HL-60/S4 (cell line): ENCODE data around the gene SLC1A1.
"Not testable (repeated sequence)": the region's sequence is repeated elsewhere in the genome, so short reads cannot be mapped to it uniquely, and the experiment has no call there.

Experiments
- in situ Hi-C: fragments of 300-500 bp; cut with MboI; formaldehyde crosslinking; loops from 2 replicates; pipeline ENCODE4 v1.14.3; 2022; ENCODE audit warnings: low sequenced_read_pairs

The SLC1A1 gene

GRCh38 chr9:4504250-4504649 is 14.0 kb downstream of the SLC1A1 start:
- in situ Hi-C loops: no loop called here

DNA sequence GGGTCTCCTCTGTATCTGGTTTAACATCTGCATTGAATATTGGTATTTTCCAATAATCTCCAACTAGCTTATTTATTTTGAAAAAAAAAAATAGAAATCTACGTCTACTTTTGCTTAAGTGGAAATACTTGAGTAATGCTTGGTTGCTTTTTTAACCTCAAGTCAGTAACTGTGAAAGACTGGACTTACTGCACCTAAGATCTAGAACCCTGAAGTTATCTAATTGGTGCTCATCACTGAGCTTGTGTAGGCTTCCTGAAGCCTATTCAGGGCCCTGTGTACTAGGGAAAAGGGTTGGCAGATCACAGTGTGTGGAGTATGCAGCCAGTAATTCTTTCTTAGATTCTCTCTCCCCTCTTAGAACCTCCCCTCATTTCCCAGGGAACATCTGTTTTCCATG is 16.2 kb downstream of the SLC1A1 start:
- in situ Hi-C loops: no loop called here

- in situ Hi-C loops: no loop called here
Measured at GRCh38 chr9:4507306-4508130, 17.2 kb downstream of the SLC1A1 start.

GRCh38 chr9:4508246-4508906 is 18.1 kb downstream of the SLC1A1 start:
- in situ Hi-C loops: no loop called here

GRCh38 chr9:4508907-4509589 is 18.8 kb downstream of the SLC1A1 start:
- in situ Hi-C loops: no loop called here

GRCh38 chr9:4509590-4509984 is 19.3 kb downstream of the SLC1A1 start:
- in situ Hi-C loops: no loop called here

DNA sequence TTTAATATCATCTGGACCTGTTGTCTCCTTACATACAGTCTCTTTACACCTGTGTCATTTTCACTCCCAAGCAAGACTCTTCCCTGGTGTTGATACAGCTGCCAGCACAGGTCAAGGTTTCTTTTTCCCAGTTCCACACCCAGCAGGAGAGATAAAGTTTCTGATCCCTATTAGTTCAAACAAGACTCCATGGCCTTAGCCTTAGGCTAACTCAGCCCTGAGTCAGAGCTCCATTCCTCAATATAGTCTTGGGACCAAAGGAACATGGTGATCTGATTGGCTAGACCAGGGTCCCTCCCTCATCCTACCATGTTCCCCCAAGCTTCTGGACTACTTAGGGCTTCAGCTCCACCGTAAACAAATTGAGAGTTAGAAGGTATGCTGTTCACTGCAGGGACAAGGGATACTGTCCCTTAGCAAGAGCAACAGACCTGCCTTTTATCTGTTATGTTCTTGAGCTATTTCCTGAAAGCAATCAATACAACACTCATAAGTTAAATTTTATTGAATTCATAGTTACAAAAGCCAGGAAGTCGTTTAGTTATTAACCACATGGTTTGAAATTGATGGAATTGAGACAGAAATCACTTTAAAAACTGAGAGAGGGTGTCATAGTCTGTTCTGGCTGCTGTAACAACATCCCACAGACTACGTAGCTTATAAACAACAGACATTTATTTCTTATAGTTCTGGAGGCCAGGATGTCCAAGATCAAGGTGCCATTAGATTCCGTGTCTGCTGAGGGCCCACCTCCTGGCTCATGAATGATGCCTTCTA is 20.5 kb downstream of the SLC1A1 start:
- in situ Hi-C loops: no loop called here

GRCh38 chr9:4514252-4515128 is 24.2 kb downstream of the SLC1A1 start:
- in situ Hi-C loops: no loop called here

- in situ Hi-C loops: no loop called here
Measured at GRCh38 chr9:4515958-4516375, 25.7 kb downstream of the SLC1A1 start.

DNA sequence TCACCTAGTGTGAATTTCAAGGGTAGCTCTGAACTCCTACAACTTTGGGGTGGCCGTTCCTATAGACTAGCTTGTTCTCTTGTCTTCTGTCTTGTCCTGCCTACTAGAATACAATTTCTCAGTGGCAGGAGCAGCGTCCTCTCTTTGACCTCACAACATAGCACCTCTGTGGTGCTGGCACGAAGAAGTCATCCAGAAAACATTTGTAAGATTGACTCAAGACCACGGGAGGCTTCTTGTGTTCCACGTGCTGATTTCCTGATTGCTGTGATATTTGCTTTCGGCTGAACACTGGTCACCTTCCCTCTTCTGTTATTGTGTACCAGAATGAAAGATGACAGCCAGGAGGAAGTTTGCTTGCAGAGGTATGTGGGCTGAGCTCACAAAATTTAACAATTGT is 27.0 kb downstream of the SLC1A1 start:
- in situ Hi-C loops: no loop called here

GRCh38 chr9:4519604-4520003 is 29.3 kb downstream of the SLC1A1 start:
- in situ Hi-C loops: no loop called here

- in situ Hi-C loops: no loop called here
Measured at GRCh38 chr9:4520055-4520454, 29.8 kb downstream of the SLC1A1 start.

DNA sequence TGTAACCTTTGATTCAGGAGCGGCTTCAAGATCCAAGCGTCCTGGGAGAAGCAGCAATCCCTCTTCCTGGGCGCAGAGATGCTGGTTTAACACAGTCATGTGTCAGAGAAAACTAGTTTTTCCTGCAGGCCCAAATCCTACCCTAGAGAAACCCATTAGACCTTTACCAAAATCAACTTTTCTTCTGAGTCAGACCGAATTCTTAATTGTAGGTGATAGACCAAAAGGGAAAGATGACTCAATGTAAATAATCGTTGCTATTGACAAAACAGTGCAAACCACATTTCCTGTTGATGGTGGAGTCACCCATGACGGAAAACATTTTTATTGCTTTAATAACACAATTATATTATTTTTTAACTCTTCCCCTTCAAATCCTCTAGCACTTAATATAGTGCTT is 40.1 kb downstream of the SLC1A1 start:
- in situ Hi-C loops: no loop called here

DNA sequence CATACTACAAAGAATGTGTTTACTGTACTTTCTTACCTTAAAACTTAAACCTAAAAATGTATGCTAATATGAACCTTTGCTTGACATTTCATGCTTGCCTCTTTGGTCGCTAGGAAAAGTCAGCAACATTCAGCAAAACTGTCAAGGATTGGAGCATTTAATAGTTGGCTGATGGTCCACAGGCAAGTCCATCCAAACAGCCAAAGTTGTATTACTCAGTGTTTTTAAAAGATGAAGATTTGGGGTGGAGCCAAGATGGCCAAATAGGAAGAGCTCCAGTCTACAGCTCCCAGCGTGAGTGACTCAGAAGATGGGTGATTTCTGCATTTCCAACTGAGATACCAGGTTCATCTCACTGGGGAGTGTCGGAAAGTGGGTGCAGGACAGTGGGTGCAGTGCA is 40.6 kb downstream of the SLC1A1 start:
- in situ Hi-C loops: not testable (repeated sequence)

DNA sequence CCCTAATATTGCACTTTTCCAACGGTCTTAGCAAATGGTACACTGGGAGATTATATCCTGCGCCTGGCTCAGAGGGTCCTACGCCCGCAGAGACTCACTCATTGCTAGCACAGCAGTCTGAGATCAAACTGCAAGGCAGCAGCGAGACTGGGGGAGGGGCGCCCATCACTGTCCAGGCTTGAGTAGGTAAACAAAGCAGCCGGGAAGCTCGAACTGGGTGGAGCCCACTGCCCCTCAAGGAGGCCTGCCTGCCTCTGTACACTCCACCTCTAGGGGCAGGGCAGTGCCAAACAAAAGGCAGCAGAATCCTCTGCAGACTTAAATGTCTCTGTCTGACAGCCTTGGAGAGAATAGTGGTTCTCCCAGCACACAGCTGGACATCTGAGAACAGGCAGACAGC is 41.1 kb downstream of the SLC1A1 start:
- in situ Hi-C loops: not testable (repeated sequence)

GRCh38 chr9:4533881-4534280 is 43.6 kb downstream of the SLC1A1 start:
- in situ Hi-C loops: not testable (repeated sequence)

DNA sequence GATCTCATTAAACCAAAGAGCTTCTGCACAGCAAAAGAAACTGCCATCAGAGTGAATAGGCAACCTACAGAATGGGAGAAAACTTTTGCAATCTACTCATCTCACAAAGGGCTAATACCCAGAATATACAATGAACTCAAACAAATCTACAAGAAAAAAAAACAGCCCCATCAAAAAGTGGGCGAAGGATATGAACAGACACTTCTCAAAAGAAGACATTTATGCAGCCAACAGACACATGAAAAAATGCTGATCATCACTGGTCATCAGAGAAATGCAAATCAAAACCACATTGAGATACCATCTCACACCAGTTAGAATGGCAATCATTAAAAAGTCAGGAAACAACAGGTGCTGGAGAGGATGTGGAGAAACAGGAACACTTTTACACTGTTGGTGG is 45.9 kb downstream of the SLC1A1 start:
- in situ Hi-C loops: not testable (repeated sequence)

DNA sequence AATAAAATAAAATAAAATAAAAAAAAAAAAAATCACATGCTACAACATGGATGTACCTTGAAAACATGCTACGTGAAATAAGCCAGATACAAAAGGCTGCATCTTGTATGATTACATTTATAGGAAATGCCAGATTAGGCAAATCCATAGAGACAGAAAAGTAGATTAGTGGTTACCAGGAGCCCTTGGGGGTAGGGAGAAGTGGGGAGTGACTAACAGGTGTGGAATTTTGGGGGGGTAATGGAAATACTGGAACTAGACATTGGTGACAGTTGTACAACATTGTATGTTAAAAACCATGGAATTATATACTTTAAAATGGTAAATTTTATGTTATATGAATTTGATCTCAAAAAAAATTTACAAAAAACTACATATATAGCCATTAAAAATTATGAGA is 47.3 kb downstream of the SLC1A1 start:
- in situ Hi-C loops: no loop called here

DNA sequence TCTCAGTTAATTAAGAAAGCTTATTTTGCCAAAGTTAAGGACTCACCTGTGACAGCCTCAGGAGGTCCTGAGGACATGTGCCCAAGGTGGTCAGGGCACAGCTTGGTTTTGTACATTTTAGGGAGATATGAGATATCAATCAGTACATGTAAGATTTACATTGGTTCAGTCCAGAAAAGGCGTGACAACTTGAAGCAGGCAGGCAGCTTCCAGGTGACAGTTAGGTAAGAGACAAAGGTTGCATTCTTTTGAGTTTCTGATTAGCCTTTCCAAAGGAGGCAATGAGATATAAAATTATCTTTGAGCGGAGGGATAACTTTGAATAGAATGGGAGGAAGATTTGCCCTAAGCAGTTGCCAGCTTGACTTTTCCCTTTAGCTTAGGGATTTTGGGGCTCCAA is 47.8 kb downstream of the SLC1A1 start:
- in situ Hi-C loops: no loop called here

GRCh38 chr9:4538621-4539020 is 48.4 kb downstream of the SLC1A1 start:
- in situ Hi-C loops: no loop called here
